NCI-H2029 treated with DMSO at 0.1 percent for 48 hours (cell line): ENCODE measurements around the gene RPL3.
"Not testable (repeated sequence)": the region's sequence is repeated elsewhere in the genome, so short reads cannot be mapped to it uniquely, and the experiment has no call there.

Source experiments
- DNase-seq: peaks from one replicate; lab custom pipeline; 2025; lab: John Stamatoyannopoulos, UW

The RPL3 gene

GRCh38 chr22:39319284-39320022 lies at the start of gene RPL3:
Gene RPL3 (minus strand): TSS chr22:39319623. CDS start chr22:39319597, 26 bp downstream.
- peak; percentile 73 for DNase-seq

DNA sequence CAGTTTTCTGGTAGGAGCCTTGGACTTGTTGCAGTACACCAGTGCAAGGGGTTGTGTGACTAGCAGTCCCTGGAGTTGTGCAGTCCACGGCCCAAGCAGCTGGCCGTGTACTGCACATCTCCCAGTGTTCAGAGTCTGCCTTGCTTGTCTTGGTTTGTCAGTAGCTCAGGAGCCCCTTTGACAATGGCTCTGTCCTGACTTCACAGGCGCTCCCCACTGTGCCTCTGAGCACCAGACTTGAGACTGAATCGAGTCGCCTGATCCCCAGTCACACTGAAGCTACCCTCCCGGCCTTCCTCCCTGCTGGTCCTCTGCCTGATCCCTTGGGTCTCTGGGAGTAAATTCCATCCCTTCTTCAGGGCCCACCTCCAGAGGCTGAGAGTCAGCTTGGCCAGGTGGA lies 49.8 kb upstream of the RPL3 start:
- no peak for DNase-seq

DNA sequence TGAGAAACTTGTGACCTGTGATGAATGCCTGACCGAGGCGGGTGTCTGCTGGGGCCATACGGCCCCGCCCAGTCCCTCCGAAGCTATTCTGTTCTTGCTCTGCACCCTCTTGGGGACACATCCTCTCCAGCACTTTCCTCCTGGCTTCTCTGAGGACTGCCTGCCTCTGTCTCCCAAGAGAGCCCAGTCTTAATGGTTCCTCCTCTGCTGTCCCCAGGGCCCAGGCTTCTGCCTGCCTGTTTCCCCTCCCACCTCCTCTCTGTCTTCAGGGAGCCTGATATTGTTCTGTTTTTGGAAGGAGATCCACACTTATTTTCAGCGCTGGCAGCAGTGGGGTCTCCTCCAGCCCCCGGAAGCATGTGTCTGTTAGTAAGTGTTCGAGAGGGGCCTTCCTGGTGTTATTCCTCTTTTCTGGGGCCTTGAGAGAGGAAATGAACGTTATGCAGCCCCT lies 49.1 kb upstream of the RPL3 start:
- DNase-seq, result no peak

DNA sequence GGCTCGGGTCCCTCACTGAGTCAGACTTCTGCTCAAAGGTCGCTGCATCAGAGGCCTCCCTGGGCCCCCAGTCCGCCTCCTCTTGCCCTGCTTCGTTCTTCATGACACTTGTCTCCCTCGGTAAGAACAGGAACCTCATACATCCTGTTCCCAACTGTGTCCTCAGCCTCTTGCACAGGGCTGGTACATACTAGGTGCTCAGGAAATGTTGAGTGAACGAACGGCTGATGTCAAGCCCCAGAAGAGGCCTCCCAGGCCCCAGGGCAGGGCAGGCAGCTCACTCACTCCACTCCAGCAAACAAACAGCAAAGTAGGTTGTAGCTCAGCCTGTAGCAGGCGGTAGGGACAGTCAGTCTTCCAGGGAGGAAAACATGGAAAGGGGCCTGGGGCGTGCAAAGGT lies 47.6 kb upstream of the RPL3 start:
- no peak for DNase-seq

GRCh38 chr22:39365492-39365780 lies 46.0 kb upstream of the RPL3 start:
- DNase-seq, result no peak

DNA sequence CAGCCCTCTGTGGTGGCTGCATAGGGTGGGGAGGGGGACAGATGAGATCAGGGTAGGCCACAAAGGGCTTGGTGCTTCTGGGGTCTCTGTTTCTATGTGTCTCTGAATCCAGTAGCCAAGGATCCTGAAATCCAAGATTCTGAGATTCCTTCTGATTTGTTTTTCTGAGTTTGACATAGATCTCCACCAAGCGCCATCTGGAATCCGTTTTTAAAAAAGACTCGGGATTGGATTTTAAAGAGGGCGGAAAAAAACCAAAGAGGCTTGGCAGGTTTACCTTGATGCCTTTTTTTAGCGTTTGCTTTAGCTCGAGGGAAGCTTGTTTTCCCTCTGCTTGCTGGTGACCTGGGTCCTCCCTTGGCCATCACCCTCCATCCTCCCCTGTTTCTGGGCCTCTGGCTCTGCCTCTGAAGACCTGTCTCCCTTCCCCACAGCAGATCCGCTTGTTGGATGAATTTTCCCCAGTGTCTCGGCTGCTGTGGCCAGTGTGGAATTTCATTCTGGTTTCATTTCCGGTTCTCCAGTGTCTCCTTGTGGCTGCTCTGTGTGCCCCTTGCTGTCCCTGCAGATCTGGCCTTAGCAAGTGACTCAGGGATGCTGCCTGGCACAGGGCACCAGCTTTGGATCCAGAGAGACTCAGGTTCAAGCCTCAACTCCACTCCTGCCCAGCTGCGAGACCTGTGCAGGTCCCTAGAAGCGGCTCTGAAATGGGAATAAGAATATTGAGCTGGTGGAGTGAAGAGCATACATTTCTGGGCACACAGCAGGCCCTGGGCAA lies 45.5 kb upstream of the RPL3 start:
- no peak for DNase-seq

DNA sequence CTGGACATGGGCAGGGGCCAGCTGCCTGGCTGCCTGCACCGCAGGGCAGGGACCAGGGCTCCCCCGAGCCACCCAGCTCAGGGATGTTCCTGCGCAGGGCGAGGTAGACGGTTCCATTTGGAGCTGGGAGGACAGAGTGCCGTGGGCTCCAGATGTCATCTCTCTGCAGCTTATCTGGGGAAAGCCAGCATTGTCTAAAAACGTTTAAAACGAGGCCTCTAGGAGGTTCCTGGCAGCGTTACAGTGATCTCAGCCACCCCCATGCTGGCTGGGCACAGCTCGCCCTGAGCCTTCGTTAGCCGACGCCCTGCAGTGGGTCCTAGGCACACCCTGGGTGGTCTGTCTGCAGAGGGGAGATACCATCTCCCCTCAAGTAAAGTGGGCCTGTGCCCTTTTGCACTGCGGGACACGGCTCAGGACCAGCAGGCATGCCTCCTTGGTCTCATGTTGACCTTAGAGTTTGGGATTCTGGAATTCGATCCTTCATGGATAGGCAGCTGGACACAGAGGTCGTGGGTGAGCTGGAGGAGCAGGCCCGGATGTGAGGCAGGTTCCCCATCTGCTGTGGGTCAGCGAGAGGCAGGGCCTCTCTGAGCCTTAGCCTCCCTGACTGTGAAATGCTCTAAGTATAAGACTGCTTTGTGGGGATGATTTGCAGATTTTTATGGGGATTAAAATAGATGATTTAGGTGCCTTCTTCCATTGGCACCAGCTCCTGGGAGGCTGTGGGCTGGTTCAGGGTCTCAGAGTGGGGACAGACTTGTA lies 44.5 kb upstream of the RPL3 start:
- DNase-seq, result no peak

- DNase-seq, result no peak
These were observed 43.5 kb upstream of the RPL3 start for GRCh38 chr22:39362932-39363331.

- DNase-seq, result no peak
These were observed 42.8 kb upstream of the RPL3 start for GRCh38 chr22:39362271-39362670.

DNA sequence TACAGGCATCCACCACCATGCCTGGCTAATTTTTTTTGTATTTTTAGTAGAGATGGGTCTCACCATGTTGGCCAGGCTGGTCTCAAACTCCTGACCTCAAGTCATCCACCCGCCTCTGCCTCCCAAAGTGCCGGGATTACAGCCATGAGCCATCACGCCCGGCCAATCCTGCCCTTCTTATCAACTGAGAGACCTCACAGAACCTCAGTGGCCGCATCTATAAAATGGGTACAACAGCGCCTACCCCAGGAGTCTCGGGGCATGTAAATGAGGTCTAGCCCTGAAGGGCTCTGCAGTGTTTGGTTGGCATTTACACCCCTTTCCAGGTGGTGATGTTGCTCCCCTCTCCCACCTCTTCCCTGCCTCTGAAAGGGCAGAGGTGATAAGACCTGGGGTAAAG lies 42.1 kb upstream of the RPL3 start:
- DNase-seq, result no peak

- DNase-seq, result no peak
These were observed 41.4 kb upstream of the RPL3 start for GRCh38 chr22:39360674-39361413.

GRCh38 chr22:39360242-39360641 lies 40.8 kb upstream of the RPL3 start:
- DNase-seq, result no peak

DNA sequence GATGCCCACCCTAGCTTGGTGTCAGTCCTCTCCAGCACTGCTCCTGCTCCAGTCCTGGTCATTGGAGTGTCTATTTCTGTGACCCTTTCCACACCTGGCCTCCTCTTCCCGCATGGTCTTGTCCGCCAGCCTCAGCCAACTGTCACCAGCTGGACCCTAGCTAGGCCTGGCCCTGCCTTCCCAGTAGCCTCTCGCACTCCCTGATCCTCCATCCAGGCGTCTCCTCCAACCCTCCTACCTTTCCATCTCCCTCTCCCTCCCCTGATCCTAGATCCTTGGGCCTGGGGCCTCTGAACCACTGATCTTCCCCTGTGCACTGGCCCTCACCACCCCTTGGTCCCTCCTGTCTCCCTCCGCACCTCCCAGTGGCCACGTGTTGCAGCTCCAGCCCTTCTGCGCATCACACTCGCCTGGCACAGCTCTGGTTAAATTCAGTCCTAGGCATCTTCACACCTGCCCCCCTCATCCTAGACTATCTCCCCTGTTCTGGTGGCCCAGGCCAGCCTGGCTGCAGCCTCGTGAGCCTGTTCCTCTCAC lies 40.3 kb upstream of the RPL3 start:
- DNase-seq, result no peak

GRCh38 chr22:39358197-39358596 lies 38.8 kb upstream of the RPL3 start:
- not testable (repeated sequence) for DNase-seq

- not testable (repeated sequence) for DNase-seq
These were observed 38.0 kb upstream of the RPL3 start for GRCh38 chr22:39357110-39358108.

- peak; percentile 53 for DNase-seq
These were observed 37.0 kb upstream of the RPL3 start for GRCh38 chr22:39356464-39356863.

DNA sequence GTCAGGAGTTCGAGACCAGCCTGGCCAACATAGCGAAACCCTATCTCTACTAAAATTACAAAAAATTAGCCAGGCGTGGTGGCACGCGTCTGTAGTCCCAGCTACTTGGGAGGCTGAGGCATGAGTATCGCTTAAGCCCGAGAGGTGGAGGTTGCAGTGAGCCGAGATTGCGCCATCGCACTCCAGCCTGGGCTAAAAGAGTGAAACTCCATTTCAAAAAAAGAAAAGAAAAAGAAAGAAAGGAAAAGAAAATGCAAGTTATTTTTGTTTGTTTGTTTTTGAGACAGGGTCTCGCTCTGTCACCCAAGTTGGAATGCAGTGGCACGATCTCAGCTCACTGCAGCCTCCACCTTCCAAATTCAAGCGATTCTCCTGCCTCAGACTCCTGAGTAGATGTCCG lies 36.4 kb upstream of the RPL3 start:
- not testable (repeated sequence) for DNase-seq

DNA sequence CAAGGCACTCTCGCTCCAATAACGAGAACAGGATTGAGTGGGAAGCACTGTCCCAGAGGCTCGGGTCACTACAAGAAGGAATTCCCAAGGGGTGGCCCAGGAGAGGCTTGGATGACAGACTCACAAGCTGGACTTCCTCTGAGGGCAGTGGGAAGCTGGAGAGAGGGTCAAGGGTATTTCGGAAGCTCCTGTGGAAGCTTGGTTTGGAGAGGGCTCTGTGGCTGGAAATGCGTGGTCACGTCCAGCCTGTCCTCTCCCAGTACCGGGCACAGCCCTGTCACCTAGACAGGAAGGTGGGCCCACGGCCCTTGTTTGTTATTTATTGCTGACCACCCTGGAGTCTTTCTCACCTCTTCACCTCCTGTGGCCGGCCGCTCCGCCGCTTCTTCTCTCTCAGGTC lies 35.7 kb upstream of the RPL3 start:
- DNase-seq, result no peak

DNA sequence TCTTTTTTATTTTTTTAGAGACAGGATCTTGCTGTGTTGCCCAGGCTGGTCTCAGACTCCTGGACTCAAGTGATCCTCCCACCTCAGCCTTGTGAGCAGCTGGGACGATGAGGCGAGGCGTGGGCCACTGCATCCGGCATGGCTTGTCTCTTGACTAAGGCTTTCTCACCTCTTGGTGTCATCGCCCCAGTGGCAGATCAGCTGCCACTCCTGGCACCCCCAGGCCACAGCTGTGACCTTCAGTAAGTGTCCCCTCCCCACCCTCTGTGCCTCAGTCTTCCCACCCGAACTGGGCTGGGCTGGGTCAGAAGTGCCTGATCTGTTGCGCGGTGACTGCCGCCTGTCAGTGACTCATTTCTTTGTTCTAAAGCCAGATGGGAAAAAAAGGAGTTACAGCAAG lies 33.9 kb upstream of the RPL3 start:
- DNase-seq, result no peak

GRCh38 chr22:39352306-39352891 lies 33.0 kb upstream of the RPL3 start:
- DNase-seq, result no peak
